Stomach (tissue), 4 donors: ENCODE results near the gene MEX3A.

Experiments
- EP300 ChIP-seq: sonication (generic); formaldehyde crosslinking; IDR thresholded peaks from one replicate; pipeline ENCODE4 v1.6.1; 2017; ENCODE audit warnings: antibody characterized with exemption
- POLR2A ChIP-seq, 4 donors: fragments of 450-650 bp; IDR thresholded peaks; one replicate each; pipeline ENCODE4 v1.6.1; 2016; ENCODE audit warnings: antibody characterized with exemption in 4 of 4, control low read depth in 2 of 4, mild to moderate bottlenecking in 1 of 4, moderate library complexity in 1 of 4
- POLR2AphosphoS5 ChIP-seq, 3 donors: sonication (generic); formaldehyde crosslinking; IDR thresholded peaks; one replicate each; pipeline ENCODE4 v1.6.1; 2016; ENCODE audit warnings: antibody characterized with exemption in 3 of 3

DNA sequence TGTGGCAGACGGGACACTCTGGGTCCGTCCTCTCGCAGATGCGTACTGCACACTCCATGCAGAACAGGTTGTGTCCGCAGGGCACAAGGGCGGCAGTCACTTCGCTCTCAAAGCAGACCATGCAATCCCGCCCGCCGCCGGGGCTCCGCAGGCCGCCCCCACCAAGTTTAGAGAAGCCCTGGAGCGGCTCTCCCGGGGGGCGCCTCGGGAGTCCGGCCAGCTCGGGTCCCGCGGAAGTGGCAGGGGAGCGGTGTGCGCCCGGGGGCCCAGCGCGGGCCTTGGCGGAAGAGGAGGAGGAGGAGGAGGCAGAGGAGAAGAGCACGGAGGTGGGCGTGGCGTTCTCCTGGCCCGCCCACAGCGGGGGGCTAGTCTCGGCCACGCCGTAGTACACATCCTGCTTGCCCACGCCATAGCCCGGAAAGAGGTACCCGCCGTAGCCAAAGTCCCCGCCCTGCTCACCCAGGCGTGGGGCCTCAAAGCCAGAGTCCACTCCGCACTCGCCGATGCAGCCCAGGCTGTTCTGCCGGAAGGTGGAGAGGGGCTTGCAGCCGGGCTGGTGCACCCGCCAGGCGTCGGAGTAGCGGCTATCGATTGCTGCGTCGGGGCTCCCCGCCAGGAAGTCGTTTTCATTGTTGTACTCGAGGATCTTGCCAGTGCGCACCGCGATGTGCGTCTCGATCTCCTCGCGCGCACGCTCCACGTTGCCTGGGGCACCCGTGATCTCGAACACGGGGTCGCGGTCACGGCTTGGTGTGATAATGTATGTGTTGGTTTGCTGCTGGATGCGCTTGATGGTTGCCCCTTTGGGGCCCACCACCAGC lies 5.4 kb downstream of the MEX3A start:
- TF ChIP-seq EP300 (no peak), POLR2AphosphoS5 (IDR thresholded peaks at IDR 0.05) (no peak), POLR2A (IDR thresholded peaks at IDR 0.05) (no peak)
